Stimulated activated CD4-positive, alpha-beta T cell treated with anti-CD3 and anti-CD28 coated beads, Interleukin-15, amount 100 ng/mL, for 24 hours (primary cell): Measurements from ENCODE around the gene NDUFB3.
A peak's percentile ranks its signal among the peaks of the same experiment; 100 is the strongest.
"Not testable (repeated sequence)": the region's sequence is repeated elsewhere in the genome, so short reads cannot be mapped to it uniquely, and the experiment has no call there.

Experiments
- DNase-seq: peaks from one replicate; pipeline ENCODE4 v3.0.0-alpha.2; 2020

NDUFB3 gene

DNA sequence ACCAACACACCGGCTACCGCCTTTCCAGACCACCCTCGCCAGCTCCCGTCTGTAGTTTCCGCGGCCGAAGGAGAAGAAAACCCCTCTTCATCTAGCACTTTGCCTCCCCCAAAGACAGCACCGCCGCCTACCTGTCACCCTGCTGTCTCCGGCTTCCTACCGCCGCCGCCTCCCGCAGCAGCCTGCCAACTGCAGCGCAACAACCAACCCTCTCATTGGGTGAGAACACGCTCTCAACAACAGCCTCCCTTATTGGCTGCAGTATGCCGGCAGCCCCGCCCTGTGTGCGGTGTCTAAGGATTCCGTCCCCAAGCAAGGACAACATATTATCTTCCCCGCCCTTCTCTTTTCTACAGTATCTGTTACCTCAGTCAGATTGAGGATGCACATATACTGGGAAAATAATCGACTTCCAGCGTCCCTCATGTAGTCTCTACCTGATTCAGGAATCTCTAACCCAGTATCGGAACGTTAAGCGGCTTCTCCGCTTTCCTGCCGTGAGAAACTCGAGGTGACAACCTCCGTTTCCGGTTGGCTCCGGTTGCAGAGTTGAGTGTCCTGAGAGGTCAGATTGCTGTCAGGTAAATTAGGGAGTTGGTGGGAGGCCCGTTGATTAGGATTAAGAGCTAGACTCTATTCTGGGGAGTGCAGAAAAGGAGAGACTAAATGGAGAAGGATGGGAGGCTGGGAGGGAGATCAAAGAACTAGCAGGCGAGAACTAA lies at the start of gene NDUFB3, which contains the start of gene HYCC2:
TSS of gene NDUFB3 (plus strand) at position 523 of the 722 bp plus-strand sequence. CDS start 6,882 bp downstream, outside the sequence.
TSS of gene HYCC2 (minus strand) at position 193 of the 722 bp plus-strand sequence. CDS start 47,662 bp downstream, outside the sequence.
- peak; percentile 93 for DNase-seq

DNA sequence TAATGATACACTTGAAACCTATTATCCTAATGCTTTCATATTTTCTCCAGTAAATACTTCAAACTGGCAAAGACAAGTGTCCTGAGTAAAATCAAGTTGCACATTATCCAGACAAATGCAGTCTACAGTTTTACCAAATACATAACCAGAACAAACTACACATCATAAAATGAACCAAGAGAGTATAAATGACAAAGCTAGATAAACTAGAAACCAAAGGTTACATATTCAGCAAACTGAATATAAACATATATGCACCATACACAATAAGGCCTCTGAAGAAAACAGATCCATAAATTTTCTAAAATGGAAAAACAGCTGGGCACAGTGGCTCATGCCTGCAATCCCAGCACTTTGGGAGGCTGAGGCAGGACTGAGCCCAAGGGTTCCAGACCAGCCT lies 47.3 kb upstream of the NDUFB3 start:
- DNase-seq = no peak

DNA sequence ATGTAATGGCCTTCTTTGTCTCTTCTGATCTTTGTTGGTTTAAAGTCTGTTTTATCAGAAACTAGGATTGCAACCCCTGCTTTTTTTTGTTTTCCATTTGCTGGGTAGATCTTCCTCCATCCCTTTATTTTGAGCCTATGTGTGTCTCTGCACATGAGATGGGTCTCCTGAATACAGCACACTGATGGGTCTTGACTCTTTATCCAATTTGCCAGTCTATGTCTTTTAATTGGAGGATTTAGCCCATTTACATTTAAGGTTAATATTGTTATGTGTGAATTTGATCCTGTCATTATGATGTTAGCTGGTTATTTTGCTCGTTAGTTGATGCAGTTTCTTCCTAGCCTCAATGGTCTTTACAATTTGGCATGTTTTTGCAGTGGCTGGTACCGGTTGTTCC lies 37.4 kb upstream of the NDUFB3 start:
- not testable (repeated sequence) for DNase-seq

DNA sequence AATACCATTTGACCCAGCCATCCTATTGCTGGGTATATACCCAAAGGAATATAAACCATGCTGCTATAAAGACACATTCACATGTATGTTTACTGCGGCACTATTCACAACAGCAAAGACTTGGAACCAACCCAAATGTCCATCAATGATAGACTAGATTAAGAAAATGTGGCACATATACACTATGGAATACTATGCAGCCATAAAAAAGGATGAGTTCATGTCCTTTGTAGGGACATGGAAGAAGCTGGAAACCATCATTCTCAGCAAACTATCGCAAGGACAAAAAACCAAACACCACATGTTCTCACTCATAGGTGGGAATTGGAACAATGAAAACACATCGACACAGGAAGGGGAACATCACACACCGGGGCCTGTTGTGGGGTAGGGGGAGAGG lies 33.4 kb upstream of the NDUFB3 start:
- DNase-seq = not testable (repeated sequence)

DNA sequence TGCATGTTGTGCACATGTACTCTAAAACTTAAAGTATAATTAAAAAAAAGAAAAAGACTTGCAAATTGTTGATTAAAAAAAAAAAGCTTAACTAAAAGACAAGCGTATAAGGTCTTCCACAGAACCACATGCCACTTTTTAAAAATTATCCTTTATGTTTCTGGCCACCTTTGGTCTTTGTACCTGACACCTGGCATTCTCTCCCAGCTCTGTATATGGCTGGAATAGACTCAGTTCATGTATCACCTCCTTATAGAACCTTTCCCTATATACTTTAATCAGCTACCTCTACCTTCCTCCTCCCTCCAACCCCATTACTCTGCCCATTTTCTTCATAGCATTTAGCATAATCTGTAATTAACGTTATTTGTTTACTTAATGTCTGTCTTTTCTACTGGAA lies 32.9 kb upstream of the NDUFB3 start:
- no peak for DNase-seq

DNA sequence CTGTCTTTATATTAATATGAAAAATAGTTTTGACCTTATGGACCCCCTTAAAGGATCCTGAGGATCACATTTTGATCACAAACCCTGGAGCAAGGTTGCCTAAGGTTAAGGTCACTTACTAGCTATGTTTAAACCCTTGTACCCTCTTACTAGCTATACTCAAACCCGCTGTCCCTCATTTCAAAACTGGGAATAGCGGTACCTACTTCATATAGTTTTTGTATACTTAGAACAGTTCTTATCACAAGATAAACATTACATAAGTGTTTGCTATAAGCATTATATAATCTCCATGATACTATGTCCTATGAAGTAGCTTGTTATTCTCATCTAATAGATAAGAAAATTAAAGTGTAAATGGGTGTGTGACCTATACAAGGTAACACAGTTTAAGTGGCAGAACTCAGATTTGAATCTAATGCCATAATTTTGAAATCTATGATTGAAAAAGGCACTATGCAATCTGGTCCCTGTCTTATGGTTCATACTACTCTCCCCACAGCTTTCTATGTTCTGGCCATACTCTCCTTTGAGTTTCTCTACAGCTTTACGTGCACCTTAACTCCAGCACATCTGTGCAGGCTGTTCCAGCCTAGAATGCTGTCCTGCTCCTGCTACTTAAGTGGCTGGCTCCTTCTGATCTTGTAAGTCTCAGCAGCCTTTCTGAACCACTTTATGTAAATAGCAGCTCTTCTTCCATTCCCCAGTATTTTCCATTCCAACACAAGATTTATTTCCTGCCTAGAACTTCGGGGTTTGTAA lies 30.8 kb upstream of the NDUFB3 start:
- DNase-seq = no peak

DNA sequence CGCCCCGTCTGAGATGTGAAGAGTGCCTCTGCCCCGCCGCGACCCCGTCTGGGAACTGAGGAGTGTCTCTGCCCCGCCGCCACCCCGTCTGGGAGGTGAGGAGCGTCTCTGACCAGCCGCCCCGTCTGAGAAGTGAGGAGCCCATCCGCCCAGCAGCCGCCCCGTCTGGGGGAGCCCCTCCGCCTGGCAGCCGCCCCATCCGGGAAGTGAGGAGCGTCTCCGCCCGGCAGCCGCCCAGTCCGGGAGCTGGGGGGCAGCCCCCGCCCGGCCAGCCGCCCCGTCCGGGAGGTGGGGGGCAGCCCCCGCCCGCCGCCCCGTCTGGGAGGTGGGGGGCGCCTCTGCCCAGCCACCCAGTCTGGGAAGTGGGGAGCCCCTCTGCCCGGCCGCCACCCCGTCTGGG lies 29.4 kb upstream of the NDUFB3 start:
- DNase-seq = not testable (repeated sequence)

DNA sequence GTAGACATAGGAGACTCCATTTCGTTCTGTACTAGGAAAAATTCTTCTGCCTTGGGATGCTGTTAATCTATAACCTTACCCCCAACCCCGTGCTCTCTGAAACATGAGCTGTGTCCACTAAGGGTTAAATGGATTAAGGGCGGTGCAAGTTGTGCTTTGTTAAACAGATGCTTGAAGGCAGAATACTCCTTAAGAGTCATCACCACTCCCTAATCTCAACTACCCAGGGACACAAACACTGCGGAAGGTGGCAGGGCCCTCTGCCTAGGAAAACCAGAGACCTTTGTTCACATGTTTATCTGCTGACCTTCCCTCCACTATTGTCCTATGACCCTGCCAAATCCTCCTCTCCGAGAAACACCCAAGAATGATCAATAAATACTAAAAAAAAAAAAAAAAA lies 28.8 kb upstream of the NDUFB3 start:
- not testable (repeated sequence) for DNase-seq

DNA sequence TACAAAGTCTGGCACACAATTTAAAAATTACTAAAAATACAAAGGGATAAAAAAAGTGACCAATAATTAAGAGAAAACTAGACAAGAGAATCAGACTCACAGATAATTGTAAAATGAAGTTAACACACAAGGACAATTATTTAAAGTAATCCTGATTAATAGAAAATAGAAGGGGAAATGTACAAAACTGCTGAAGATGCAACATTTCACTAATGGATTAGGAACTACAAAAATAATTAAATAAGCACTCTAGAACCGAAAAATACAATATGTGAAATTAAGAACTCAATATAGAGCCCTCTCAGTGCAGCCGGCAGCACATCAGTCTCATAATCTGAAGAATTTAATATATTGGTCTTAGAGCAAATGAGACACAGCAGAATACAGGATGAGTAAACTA lies 24.9 kb upstream of the NDUFB3 start:
- no peak for DNase-seq

DNA sequence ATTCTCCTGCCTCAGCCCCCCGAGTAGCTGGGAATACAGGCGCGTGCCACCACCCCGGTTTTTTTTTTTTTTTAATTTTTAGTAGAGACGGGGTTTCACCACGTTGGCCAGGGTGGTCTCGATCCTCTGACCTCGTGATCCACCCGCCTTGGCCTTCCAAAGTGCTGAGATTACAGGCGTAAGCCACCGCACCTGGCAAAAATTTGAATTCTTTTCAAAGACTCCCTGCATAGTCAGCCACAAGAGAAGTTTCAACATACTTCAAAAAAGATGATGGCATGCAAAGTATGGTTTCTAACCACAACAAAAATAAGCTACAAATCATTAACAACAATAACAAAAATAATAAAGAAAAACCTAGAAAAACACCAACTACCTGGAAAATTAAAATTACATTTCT lies 22.3 kb upstream of the NDUFB3 start:
- no peak for DNase-seq

DNA sequence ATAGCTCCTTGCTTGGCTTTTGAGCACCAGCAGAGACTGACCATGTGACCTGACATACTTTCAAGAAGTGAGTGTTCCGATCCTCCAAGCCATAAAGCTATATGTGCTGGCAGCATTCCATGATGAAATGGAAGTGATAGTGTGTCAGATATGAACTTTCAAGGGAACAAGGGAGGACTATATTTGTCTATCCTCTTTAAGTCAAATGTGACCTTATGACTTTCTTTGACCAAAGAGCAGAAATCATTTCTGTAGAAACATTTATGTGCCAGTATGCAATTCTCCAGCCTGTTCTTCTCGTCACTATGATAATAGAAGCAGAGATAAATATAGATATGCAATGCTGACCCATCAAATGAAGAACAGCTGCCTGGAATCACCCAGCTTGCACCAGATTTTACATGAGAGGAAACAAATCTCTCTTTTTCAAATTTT lies 14.7 kb upstream of the NDUFB3 start:
- DNase-seq = no peak

DNA sequence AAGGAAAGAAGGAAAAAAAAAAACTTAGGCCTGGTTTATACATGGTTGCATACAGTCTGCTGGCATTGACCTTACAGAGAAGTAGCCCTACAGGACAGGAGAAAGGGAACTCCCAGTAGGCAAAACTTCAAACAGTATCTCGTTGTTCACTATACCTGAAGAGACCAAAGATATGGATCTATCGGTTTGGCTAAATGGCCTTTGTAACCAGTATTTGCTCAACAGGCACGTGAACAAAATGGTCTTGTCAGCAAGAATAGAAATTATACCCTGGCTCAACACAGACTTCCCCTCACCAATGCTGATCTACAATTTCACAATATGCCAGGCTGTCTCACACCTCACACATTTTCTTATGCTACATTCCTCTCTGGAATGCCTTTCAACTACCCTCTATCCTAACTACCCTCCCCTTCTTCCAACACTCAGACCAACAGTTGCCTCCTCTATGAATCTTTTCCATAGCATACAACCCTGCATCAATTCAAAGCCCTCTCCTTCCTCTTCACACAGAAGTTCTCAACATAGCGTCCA lies 14.0 kb upstream of the NDUFB3 start:
- no peak for DNase-seq

DNA sequence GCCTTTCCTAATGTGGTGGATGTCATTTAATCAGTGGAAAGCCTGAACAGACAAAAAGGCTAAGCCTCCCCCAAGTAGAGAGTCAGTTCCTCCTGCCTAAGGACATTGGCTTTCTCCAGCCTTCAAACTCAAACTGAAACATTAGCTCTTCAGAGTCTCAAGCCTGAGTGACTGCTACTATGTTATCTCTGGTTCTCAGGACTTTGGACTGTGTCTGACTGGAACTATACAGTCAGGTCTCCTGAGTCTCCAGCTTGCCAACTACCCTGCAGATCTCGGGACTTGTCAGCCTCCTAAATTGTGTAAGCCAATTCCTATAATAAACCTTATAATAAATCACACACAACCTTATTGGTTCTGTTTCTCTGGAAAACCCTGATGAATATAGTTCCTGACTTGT lies 12.9 kb upstream of the NDUFB3 start:
- no peak for DNase-seq

DNA sequence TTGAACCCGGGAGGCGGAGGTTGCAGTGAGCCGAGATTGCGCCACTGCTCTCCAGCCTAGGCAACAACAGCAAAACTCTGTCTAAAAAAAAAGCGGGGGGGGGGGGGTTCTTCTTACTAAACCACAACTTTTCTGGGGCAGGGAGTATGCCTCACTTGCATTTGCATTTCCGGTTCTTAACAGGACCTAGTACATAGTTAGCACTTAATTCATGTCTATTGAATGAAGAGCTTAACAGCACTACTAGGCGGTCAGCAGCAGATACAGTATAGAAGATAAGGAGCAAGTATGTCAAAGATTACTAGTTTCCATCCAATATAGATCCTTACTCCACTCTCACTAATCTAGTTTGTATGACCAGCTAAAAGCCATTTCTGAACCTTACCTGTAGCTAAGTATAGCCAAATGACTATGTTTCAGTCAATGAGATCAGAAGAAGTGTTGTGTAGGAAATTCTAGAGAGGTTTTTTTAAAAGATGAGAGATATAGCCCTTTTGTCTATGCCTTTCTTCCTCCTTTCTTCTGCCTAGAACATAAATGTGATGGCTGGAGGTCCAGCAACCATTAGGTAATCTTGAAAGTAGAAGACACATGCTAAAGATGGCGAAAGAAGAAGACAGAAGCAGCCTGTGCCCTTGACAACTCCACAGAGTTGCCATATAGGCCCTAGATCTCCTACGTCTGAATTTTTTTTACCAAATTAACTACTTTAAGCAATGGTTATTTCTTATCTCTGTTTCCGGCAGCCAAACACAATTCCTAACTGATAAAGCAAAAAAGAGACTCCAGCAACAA lies 11.6 kb upstream of the NDUFB3 start:
- DNase-seq = no peak

DNA sequence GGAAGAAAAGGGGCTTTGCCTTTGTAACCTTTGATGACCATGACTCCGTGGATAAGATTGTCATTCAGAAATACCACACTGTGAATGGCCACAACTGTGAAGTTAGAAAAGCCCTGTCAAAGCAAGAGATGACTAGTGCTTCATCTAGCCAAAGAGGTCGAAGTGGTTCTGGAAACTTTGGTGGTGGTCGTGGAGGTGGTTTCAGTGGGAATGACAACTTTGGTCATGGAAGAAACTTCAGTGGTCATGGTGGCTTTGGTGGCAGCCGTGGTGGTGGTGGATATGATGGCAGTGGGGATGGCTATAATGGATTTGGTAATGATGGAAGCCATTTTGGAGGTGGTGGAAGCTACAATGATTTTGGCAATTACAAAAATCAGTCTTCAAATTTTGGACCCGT lies 8.3 kb upstream of the NDUFB3 start:
- peak; percentile 65 for DNase-seq

DNA sequence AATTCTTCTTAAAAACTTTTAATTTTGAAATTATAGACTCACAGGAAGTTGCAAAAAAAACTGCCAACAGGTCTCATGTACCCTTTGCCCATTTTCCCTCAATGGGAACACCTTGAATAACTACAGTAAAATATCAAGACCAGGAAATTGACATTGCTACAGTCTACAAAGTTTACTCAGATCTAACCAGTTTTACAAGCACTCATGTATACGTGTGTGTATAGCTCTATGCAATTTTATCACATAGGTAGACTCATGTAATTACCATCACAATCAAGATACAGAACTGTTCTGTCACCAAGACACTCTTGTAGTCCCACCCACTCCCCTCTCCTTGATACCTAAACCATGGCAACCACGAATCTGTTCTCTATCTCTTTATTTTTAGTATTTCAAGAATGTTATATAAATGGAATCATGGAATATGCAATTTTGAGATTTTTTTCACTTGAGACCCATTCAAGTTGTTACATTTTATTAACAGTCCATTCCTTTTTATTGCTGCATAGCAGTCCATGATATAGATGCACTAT lies 6.9 kb upstream of the NDUFB3 start:
- DNase-seq = no peak

DNA sequence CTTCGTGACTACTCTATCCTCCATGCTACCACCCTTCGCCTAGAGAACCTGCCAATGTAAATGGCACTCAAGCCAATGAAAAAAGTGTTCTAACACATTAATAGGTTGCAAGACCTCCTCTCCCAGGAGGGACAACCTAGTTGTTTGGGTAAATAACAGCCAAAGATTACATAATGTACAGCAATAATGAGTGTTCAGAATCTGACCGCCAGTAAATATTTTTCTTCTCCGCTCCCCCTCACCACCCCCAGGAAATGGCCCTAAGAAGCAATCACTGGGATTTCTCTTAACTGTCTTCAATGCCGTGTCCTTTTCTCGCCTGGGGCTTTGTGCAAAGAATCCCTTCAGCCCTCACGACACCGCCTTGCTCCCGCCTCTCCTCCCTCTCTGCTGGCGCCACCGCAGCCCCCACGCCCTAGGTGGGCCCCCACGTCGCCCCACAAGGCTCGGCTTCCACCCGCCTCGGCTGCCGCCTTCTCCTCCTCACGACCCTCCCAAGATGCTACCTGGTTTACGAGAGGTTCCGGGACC lies 788 bp upstream of the NDUFB3 start:
- no peak for DNase-seq

DNA sequence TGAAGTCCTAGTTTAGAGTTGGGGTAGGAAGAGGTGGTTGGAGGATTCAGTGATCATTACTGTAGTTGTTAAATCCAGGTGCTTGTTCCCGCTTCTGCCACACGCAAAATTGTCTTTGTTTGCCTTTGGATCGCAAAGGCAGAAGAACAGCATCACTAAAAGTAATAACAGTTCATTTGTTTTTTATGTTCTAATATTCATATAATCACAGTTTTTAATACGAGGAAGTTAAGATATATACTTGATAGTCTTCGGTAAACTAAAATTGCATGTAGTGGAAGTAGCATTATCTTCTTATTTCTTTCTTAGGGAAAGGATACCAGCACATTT lies 365 bp downstream of the NDUFB3 start:
- DNase-seq = no peak

DNA sequence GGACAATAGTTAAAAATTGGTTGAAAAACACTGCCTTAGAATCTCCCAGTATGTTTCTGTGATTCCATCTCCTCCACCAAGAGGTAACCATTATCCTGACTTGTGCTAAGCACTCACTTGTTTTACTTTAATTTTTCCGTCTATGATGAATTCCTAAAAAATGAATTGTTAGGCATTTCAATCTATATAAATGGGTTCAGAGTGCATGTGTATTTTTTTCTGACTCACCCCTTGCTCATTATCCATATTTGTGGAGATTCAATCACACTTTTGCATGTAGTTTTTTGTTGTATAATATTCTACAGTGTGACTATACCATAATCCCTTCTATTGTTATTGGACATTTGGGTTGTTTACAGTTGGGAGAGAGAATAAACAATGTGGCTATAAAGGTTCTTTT lies 1.3 kb downstream of the NDUFB3 start:
- DNase-seq = no peak

DNA sequence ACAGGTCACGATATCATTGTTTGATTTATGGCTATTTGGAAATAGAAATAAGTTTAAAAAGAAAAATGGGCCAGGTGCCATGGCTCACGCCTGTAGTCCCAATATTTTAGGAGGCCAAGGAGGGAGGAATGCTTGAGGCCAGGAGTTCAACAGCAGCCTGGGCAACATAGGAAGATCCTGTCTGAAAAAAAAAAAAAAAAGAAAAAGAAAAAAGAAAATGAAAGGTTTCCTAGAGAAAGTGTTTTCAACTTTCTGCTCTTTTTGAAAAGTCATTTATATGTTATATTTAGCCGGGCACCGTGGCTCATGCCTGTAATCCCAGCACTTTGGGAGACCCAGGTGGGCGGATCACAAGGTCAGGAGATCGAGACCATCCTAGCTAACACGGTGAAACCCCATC lies 3.2 kb downstream of the NDUFB3 start:
- DNase-seq = no peak

DNA sequence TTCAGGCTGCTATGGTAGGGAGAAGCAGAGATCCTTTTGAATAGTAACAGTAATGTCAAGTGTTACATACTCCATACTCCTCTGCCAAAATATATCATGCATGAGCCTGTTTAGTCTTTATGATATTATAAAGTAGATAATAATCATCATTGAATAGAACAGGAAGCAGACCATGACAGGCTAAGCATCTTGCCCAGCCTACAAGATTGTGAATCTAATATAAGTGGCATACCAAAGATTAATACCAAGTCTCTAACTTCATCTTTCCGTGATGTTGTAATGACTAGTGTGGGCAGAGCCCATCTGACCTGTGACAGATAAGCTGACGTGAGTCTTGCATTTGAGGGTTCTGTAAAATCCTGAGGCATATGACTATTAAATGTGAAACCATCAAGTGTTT lies 13.1 kb downstream of the NDUFB3 start:
- DNase-seq = no peak

DNA sequence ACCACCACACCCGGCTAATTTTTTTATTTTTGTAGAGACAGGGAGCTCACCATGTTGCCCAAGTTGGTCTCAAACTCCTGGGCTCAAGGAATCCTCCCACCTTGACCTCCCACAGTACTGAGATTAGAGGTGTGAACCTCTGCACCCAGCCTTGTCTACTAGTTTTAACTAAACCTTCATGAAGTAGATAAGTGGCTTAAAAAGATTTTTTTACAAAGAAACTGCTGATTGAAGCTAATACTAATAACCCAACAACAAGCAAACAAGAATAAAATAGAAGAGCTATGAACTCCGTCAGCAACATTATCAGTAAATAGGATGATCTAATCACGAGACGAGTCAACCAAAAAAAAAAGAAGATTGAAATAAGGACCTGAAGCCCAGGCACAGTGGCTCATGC lies 18.8 kb downstream of the NDUFB3 start:
- no peak for DNase-seq

DNA sequence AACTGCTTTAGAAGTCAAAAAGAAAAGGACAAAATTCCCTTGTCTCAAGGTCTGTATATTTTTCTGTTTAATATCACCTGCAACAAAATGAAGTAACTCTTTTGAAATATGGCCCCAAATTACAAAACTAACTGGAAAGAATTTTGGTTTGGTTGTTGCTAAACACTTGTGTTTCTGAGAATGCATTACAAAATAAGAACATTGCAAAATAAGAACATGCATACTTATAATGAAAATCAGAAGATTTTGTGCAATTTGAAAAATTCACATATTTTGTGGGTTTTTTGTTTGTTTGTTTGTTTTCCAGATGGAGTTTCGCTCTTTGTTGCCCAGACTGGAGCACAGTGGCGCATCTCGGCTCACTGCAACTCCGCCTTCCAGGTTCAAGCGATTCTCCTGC lies 21.8 kb downstream of the NDUFB3 start:
- no peak for DNase-seq
